GM18511 (cell line): Measurements from ENCODE around the gene LENG9.
"Not testable (repeated sequence)": the region's sequence is repeated elsewhere in the genome, so short reads cannot be mapped to it uniquely, and the experiment has no call there.

Experiments used
- ATAC-seq: cut with Tn5 transposase; IDR thresholded peaks from one replicate; pipeline ENCODE4 v1.9.1; 2021; ENCODE audit warnings: mild to moderate bottlenecking, moderate library complexity; ENCODE audit not compliant: unreplicated experiment

The LENG9 gene

DNA sequence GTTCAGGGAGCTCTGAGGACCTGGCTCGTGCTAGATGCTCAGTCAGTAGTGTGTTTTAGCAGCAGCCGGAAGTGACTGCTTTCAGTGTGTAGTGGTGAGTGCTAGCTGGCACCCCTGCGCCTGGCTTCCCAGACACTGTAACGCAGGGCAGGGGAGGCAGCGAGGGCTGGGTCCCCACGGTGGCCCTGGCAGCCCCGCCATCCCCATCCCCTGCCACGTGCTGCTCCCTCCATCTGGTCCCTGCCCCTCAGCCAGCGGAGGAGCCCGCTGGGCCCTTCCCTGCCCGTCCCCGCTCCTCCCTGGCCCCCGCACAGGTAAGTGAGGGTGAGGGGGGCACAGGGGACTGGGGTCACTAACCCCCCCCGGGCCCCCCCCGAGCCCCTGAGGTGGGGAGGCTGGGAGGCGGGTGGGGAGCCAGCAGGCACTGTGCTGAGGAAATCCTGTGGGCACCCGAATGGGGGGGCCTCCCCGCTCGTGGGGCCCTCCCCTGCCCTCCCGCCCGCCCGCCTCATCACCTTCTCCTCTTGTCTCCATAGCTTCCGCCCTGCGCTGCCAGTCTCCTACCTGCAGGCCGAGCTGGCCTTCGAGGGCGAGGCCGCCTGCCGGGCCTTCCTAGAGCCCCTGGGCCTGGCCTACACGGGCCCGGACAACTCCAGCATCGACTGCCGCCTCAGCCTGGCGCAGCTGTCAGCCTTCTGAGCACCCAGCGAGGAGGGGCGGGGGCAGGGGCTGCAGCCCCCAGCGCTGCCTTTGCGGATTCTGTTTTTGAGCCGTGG lies 3.2 kb downstream of the LENG9 start:
- no peak for ATAC-seq

DNA sequence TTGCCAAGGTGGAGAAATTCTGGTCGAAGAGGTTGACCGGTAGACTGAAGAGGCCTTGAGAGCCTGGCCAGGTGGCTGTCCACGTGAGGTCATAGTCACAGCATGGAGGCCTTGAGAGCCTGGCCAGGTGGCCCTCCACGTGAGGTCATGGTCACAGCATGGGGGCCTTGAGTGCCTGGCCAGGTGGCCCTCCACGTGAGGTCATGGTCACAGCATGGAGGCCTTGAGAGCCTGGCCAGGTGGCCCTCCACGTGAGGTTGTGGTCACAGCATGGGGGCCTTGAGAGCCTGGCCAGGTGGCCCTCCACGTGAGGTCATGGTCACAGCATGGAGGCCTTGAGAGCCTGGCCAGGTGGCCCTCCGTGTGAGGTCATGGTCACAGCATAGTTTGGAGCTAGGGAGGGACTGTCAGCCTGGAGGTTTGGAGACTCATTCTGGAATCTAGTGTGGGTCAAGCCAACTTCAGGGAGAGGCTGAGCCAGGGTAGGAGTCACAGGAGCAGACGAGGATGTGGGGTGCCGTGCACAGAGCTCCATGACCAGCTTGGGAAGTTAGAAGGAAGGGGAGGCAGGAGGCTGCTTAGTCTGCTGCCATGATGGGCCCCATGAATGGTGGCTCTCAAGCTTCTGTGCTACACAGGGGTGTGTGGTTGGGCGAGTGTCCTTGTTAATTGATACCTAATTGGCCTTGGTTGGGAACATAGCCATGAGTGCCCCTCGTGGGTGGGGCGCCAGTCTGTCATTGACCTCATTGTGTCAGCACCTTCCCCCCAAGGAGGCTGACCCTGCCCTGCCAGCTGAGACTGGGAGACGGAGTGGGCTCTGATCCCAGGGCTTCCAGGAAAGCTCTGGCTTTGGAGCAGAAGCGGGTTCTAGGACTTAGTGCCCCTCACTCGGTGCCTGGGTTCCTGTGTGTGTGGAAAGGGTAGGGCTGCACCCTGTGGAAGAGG lies 4.0 kb downstream of the LENG9 start:
- ATAC-seq = no peak

DNA sequence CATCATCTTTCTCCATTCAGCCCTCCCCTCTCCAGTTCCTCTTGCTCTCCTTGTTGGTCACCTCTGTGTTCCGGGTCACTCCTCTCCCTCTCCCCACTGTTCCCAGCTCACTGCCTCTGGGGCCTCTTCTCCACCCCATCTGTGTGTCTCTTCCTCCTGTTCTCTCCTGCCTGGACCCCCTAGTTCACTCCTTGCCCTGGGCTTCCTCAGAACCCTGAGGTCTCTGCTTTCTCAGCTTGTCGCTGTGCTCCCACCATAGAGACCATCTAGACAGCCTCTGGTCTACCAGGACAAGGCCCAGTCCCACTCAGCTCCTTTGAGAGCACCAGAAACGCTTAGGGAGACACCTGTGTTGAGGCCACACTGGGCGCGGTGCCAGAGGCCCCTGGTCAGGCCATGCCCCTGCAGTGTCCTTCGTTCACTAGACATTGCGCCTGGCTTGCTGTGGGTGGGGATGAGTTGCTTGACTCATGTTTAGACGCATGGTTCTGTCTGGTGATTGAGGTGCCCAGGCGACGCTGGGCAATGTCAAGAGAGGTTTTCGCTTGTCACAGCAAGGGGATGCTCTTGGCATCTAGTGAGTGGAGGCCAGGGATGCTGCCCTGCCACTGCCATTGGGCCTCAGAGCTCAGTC lies 4.8 kb downstream of the LENG9 start:
- ATAC-seq = no peak

DNA sequence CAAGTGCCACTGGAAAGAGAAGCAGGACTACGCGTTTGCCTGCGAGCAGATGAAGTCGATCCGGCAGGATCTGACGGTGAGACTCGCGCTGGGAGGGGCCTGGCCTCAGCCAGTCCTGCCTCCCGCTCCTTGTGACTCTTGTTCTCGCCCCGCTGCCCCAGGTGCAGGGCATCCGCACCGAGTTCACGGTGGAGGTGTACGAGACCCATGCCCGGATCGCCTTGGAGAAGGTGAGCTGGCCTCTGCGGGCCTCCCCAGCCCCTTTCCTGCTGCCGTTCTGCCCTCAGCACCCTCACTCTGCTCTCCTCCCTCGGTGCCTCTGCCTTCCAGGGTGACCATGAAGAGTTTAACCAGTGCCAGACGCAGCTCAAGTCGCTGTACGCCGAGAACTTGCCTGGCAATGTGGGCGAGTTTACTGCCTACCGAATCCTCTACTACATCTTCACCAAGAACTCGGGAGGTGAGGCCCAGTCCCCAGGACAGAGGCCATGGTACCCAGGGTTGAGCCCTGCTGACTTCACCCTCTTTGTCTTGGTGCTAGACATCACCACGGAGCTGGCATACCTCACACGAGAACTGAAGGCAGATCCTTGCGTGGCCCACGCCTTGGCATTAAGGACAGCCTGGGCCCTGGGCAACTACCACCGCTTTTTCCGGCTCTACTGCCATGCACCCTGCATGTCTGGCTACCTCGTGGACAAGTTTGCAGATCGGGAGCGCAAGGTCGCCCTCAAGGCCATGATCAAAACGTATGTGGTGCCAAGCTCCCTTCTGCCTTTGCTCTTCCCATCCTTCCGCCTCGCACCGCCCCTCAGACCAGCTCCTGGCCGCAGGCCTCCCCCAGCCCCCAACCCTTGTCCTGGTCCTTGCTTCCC lies 5.6 kb downstream of the LENG9 start:
- ATAC-seq = no peak

DNA sequence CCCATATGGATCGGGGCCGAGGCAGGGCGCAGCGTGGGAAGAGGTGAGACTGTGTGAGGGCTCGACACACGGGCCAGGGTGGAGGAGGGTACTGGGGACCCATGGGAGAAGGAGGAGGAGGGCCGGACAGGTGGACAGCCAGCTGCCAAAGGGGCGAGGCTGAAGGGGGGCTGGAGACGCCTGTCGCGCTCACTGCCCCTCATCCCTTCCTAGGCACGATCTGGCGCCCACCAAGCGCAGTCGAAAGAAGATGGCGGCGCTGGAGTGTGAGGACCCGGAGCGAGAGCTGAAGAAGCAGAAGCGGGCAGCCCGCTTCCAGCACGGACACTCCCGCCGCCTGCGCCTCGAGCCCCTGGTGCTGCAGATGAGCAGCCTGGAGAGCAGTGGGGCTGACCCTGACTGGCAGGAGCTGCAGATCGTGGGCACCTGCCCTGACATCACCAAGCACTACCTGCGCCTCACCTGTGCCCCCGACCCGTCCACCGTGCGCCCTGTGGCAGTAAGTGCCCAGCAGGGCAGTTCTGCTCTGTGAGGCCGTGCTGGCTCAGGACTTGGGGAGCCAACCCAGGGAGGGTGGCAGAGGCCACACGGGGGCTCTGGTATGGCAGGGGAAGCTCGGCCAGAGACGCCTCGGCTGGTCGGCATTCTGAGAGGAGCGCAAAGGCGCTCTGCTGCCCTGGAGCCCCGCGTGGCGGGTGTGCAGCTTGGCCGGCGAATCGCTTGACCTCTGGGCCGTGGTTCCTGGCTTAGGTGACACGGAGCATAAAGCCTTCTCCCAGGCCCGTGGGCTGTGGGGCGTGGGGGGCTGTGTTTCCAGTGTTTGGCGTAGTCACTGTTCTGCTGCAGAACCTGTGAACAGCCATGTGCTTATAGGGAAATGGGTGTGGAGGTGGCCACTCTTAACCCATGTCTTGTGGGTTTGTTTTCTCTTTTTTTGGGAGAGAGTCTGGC lies 6.9 kb downstream of the LENG9 start:
- ATAC-seq = no peak

DNA sequence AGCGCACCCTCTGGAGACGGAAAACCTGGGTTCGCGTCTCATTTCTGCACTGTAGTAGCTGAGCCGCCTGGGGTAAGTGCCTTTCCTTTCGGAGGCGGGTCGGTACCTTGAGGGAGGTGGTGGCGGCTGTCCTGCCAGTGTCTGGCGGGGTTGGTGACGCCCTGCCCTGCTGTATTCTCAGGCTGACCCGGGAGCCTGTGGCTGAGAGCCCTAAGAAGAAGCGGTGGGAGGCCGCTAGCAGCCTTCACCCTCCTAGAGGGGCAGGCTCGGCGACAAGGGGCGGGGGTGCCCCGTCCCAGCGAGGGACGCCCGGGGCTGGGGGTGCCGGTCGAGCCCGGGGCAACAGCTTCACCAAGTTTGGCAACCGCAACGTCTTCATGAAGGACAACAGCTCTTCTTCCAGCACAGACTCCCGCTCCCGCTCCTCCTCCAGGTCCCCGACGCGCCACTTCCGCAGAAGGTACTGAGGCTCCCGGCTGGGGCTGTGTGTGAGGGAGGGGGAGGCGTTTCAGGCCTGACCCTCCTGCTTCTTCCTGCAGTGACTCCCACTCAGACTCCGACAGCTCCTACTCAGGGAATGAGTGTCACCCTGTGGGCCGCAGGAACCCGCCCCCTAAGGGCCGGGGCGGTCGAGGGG lies 7.7 kb downstream of the LENG9 start:
- no peak for ATAC-seq

DNA sequence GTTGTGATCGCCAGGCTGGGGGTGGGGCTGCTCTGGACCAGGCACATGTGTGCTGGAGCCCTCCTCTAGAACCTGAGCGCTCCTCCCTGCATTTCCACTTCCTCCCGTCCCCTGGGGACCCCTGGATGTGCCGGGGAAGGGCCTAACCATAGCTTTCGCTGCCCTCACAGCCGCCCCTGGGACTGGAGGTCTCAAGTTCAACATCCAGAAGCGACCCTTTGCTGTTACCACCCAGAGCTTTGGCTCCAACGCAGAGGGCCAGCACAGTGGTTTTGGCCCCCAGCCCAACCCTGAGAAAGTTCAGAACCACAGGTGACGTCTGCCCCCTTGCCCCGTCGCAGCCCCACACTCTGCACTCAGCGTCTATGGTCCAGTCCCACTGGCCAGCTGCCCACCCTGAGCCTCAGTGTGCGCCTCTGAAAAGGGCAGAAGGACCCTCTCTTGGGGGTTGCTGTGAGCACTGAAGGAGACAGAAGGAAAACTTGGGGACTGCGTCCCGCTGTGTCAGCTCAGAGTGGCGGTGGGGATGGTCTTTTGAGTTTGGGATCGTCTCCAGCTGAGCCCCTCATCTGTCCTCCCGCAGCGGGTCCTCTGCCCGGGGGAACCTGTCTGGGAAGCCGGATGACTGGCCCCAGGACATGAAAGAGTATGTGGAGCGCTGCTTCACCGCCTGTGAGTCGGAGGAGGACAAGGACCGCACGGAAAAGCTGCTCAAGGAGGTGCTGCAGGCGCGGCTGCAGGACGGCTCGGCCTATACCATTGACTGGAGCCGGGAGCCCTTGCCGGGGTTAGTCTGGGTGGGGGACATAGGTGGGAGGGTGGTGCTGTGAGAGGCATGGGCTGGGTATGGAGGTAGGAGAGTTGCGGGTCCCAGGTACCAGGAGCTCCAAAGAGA lies 8.6 kb downstream of the LENG9 start:
- no peak for ATAC-seq

DNA sequence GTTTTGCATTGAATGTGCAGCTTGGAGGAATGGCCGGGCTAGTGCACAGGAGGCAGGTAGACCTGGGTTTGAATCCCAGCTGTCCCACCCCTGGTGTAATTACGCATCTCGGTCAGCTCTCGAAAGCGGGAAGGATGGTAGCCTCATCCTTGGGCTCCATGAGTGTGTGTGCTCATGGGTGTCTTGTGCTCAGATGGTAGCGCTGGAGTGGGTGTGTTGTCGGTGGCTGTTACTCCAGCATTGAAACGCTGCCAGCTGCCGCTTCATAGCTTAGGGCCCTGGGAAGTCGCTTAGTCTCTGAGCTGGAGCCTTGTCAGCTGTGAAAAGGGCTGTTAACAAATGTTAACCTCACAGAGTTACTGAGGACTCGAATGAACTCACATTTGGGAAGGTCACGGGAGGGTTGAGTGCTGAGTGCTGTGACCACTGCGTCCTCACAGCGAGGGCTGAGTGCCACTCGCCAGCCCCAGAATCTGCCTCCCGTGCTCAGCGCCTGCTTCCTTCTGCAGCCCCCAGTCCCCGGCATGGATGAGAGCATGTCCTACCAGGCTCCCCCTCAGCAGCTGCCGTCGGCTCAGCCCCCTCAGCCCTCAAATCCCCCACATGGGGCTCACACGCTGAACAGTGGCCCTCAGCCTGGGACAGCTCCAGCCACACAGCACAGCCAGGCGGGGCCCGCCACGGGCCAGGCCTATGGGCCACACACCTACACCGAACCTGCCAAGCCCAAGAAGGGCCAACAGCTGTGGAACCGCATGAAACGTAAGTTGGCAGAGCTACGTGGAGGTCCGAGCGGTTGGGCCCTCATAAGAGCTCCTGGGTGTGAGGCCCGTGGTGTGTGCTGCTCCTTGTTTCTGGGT lies 9.4 kb downstream of the LENG9 start:
- ATAC-seq = no peak

DNA sequence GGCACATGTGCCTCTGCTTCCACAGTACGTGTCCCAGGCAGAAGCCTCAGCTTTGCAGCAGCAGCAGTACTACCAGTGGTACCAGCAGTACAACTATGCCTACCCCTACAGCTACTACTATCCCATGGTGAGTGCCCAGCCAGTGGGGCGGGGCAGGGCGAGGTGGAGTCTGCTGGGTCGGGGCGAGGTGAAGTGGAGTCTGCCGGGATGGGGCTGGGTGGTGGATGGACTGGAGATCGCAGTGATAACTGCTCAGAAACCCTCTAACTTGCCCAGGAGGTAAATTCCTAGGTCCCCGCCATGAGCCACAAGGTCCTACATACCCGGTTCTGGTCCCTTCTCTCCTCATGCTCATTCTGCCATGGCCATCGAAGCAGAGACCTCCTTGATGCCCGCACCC lies 11.0 kb downstream of the LENG9 start:
- ATAC-seq = no peak

DNA sequence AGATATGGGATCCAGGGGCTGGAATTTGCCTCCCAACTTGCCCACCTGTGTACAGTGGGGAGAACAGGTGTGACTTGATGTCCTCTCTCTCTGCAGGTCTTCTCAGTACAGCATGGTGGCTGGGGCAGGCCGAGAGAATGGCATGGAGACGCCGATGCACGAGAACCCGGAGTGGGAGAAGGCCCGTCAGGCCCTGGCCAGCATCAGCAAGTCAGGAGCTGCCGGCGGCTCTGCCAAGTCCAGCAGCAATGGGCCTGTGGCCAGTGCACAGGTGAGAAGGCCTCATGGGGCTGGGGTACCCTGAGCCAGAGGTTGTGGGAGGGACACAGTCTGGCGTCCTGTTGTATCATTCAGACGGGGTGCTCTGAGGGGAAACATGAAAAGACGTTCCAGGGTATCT lies 11.6 kb downstream of the LENG9 start:
- no peak for ATAC-seq

DNA sequence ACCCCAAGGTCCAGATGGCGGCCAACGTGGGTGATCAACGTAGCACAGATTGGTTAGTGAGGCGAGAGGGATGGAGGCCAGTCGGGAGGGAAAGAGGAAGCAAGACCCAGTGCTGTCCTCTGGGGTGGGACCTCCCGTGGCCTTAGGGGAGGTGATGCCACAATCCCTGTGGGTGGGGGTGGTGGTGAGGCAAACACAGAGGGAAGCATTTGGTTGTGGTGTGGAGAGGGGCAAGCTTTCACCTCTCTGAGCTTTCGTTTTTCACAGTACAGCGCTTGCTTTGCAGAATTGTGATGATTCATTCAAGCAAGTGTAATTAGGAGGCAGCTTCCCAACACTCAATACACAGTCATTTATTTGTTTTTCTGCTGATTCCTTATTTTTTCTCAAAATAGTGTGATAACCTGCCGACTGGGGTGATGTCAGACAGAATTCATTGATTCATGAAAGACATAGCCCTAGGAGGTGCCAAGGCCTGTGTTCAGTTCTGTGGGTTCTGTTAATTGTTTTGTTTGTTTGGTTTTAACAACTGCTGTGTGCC lies 12.2 kb downstream of the LENG9 start:
- ATAC-seq = no peak

DNA sequence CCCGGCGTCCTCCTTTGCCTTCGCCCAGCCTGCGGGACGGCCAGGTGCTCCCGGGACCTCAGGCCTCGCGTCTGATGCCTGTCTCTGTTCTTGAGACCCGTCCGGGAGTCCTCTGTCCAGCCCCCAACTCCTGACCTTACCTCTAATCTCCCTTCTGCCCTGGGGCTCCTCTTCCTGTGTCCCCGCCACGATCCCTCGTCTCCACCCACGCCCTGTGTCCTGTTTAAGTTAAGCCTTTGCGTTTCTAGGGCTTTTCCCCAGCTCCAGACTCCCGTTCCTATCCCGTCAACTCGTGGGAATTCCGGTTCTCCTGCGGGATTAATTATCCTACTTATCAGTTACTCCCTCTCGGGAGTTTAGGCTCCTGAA lies 13.9 kb downstream of the LENG9 start:
- no peak for ATAC-seq

DNA sequence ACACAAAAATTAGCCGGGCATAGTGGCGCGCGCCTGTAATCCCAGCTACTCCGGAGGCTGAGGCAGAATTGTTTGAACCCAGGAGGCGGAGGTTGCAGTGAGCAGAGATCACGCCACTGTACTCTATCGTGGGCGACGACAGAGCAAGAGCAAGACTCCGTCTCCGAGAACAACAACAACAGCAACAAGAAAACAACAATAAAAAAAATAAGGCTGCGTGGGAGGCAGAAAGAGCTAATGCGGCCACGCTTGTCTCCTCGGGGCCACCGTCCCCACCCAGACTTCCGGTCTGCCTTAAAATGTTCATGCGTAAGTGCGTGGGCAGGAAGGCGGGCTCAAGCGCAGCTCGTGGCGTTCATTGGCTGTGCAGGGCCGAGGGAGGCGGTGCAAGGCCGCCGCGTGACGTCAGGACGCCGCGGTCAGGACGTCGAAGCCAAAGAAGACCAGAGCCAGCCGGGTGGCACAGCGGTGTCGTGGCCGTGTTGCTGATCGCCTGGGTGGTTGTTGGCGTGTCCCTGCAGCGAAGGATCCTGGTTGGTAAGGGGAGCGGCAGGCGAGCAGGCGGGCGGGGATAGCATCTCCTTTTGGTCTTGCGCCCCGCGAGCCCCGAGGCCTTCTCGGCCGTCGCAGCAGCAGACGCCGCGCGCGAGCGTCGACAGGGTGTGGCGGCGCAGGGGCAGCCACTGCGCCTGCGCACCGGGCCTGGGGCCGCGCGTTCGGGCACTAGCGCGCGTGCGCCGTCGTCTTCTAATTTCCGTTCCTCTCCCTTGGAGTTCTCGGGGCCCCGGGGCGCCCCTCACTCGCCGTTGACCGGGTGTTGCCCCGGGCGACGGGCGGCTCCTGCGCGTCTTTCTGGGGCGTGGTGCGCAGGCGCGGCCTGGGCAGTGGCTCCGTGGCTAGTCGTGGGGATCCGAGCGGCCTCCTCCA lies 14.5 kb downstream of the LENG9 start, which contains the start of gene LENG8:
TSS of gene LENG8 (plus strand) at position 426 of the 927 bp plus-strand sequence. CDS start 2,146 bp downstream, outside the sequence.
- peak; percentile 89 for ATAC-seq

DNA sequence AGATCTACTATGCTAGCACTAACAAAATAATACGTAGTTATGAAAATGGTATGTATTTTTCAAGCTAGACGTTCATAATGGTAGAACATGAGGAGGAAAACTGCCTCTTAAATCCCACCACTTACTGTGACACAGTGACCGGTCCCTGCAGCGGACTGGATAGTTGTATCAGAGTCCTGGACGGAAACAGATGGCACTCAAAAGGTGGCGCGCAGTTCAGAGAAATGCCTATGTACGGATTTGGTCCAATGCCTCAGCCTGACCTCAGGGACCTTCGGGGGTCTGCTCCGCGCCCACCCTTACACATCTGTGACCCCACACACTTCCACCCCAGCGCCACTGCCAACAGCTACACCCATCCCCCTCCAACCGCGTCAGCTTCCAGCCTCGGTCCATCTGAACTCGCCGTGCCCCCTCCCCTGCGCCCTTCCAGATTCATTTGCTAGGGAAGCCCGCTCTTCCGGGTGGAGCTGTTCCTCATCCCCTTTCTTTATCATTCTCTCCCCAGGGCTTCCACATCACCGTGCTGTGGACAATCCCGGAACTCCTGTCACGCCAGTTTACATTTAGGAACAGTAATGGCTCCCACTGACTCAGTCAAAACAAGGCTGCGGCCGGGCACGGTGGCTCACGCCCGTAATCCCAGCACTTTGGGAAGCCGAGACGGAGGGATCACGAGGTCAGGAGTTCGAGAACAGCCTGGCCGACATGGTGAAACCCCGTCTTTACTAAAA lies 15.4 kb downstream of the LENG9 start:
- ATAC-seq = peak; percentile 23

DNA sequence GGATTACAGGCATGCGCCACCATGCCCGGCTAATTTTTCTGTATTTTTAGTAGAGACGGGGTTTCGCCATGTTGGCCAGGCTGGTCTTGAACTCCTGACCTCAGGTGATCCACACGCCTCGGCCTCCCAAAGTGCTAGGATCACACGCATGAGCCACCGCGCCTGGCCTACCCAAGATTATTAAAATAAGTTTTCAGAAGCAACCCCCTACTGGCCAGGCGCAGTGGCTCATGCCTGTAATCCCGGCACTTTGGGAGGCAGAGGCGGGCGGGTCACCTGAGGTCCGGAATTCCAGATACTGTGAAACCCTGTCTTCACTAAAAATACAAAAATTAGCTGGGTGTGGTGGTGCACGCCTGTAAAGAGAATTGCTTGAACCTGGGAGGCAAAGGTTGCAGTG lies 17.2 kb downstream of the LENG9 start:
- not testable (repeated sequence) for ATAC-seq
